ENCODE measurements around the gene LIMA1.
"Not testable (repeated sequence)": the region's sequence is repeated elsewhere in the genome, so short reads cannot be mapped to it uniquely, and the experiment has no call there.

LIMA1 gene

GRCh38 chr12:50290692-50291091 lies 7.4 kb upstream of the LIMA1 start:
- H3K27ac ChIP-seq (ENCODE audit: insufficient read depth in 1 of 2, low read depth in 1 of 2, low read length in 2 of 2, poor library complexity in 1 of 2, severe bottlenecking in 2 of 2); H3K36me3 ChIP-seq (ENCODE audit: control insufficient read depth in 4 of 4, insufficient read depth in 4 of 4, low read length in 3 of 4); H3K4me3 ChIP-seq (ENCODE audit: control insufficient read depth in 1 of 7, extremely low read depth in 1 of 7, insufficient read depth in 4 of 7, low read depth in 2 of 7, low read length in 6 of 7); H3K4me1 ChIP-seq (ENCODE audit: control extremely low read depth in 1 of 4, control insufficient read depth in 4 of 4, insufficient read depth in 4 of 4, low read length in 3 of 4); DNase-seq; POLR2A ChIA-PET; H3K27me3 ChIP-seq (replicated peaks in 2 of 5; ENCODE audit: control insufficient read depth in 4 of 5, insufficient read depth in 5 of 5, low read length in 4 of 5): not testable (repeated sequence)
- 96% methylated on average over 3 of the region's 3 CpGs for WGBS (ENCODE audit: insufficient coverage)
- CTCF ChIA-PET: interaction anchor here (1.2 kb wide), 1 partner anchor 115 kb away, joined by 4 read pairs; no protein-coding TSS in a partner anchor
- H3K9me3 ChIP-seq (ENCODE audit: control extremely low read depth in 1 of 5, control insufficient read depth in 4 of 5, insufficient read depth in 2 of 5, low read depth in 1 of 5, low read length in 4 of 5): peaks cover 0 to 12% (median 1%) of the 10 kb centered on the region in 5 experiments

- Histone ChIP-seq H3K27me3 (replicated peaks in 2 of 5; ENCODE audit: control insufficient read depth in 4 of 5, insufficient read depth in 5 of 5, low read length in 4 of 5) (no peaks in the 10 kb centered on the region), H3K9me3 (ENCODE audit: control extremely low read depth in 1 of 5, control insufficient read depth in 4 of 5, insufficient read depth in 2 of 5, low read depth in 1 of 5, low read length in 4 of 5) (peaks cover 0 to 12% (median 1%) of the 10 kb centered on the region in 5 experiments), H3K27ac (ENCODE audit: insufficient read depth in 1 of 2, low read depth in 1 of 2, low read length in 2 of 2, poor library complexity in 1 of 2, severe bottlenecking in 2 of 2) (no peak overlapping the region), H3K4me3 (ENCODE audit: control insufficient read depth in 1 of 7, extremely low read depth in 1 of 7, insufficient read depth in 4 of 7, low read depth in 2 of 7, low read length in 6 of 7) (no peak overlapping the region), H3K4me1 (ENCODE audit: control extremely low read depth in 1 of 4, control insufficient read depth in 4 of 4, insufficient read depth in 4 of 4, low read length in 3 of 4) (peaks cover 3 to 19% (median 14%) of the 10 kb centered on the region in 4 experiments), H3K36me3 (ENCODE audit: control insufficient read depth in 4 of 4, insufficient read depth in 4 of 4, low read length in 3 of 4) (no peaks in the 10 kb centered on the region)
- WGBS (ENCODE audit: insufficient coverage): 89% methylated on average over 3 of the region's 7 CpGs
- POLR2A ChIA-PET: interaction anchor here (1.2 kb wide), 1 partner anchor 16 kb away, joined by 6 read pairs; no protein-coding TSS in a partner anchor
- CTCF ChIA-PET: interaction anchor here (1.3 kb wide), 1 partner anchor 31 kb away, joined by 3 read pairs; no protein-coding TSS in a partner anchor
- DNase-seq: no peak
Observed at GRCh38 chr12:50287271-50287670, 4.0 kb upstream of the LIMA1 start.

GRCh38 chr12:50285253-50285652 lies 1.9 kb upstream of the LIMA1 start:
- 100% methylated on average over 1 of the region's 1 CpG for WGBS (ENCODE audit: insufficient coverage)
- Histone ChIP-seq H3K27me3 (replicated peaks in 2 of 5; ENCODE audit: control insufficient read depth in 4 of 5, insufficient read depth in 5 of 5, low read length in 4 of 5) (no peaks in the 10 kb centered on the region), H3K4me3 (ENCODE audit: control insufficient read depth in 1 of 7, extremely low read depth in 1 of 7, insufficient read depth in 4 of 7, low read depth in 2 of 7, low read length in 6 of 7) (no peak overlapping the region), H3K9me3 (ENCODE audit: control extremely low read depth in 1 of 5, control insufficient read depth in 4 of 5, insufficient read depth in 2 of 5, low read depth in 1 of 5, low read length in 4 of 5) (no peaks in the 10 kb centered on the region), H3K4me1 (ENCODE audit: control extremely low read depth in 1 of 4, control insufficient read depth in 4 of 4, insufficient read depth in 4 of 4, low read length in 3 of 4) (peaks cover 3 to 19% (median 14%) of the 10 kb centered on the region in 4 experiments), H3K27ac (ENCODE audit: insufficient read depth in 1 of 2, low read depth in 1 of 2, low read length in 2 of 2, poor library complexity in 1 of 2, severe bottlenecking in 2 of 2) (no peak overlapping the region), H3K36me3 (ENCODE audit: control insufficient read depth in 4 of 4, insufficient read depth in 4 of 4, low read length in 3 of 4) (no peaks in the 10 kb centered on the region)
- no peak for DNase-seq
- ChIA-PET CTCF (no interaction called here), POLR2A (interaction anchor here (0.6 kb wide), 1 partner anchor 102 kb away, joined by 3 read pairs; no protein-coding TSS in a partner anchor)

- 42% methylated on average over 9 of the region's 14 CpGs for WGBS (ENCODE audit: insufficient coverage)
- CTCF ChIA-PET: interaction anchor here (1.0 to 2.7 kb wide), 3 partner anchors 9 to 337 kb away, joined by 3 to 11 read pairs (median 4); no protein-coding TSS in a partner anchor
Observed at GRCh38 chr12:50282721-50283228, 545 bp downstream of the LIMA1 start.

DNA sequence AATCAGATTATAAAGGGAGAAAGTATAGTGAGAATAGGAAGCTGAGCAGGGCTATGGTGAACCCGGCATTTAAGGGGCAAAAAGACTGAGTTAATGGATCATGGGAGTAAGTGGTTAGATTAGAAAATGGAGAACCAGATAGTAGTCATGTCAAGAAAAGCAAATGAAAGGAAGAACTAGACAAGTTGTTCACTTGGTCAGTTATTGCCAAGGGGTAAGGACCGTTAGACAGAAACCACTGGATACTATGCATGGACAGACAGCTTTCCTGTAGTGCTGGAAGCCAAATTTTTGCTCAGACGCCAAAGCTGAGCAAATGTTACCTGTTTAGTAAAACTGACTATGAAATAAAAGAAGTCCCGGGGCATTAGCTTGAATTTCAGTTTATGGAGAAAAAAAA lies 3.8 kb downstream of the LIMA1 start:
- no peaks in the 10 kb centered on the region for H3K36me3 ChIP-seq (ENCODE audit: control insufficient read depth in 4 of 4, insufficient read depth in 4 of 4, low read length in 3 of 4)
- CTCF ChIA-PET: no interaction called here
- WGBS (ENCODE audit: insufficient coverage): 98% methylated on average over 3 of the region's 4 CpGs
- H3K4me1 ChIP-seq (ENCODE audit: control extremely low read depth in 1 of 4, control insufficient read depth in 4 of 4, insufficient read depth in 4 of 4, low read length in 3 of 4): peaks cover 6 to 31% (median 22%) of the 10 kb centered on the region in 4 experiments
- no peak overlapping the region for H3K27ac ChIP-seq (ENCODE audit: insufficient read depth in 1 of 2, low read depth in 1 of 2, low read length in 2 of 2, poor library complexity in 1 of 2, severe bottlenecking in 2 of 2)
- H3K27me3 ChIP-seq (replicated peaks in 2 of 5; ENCODE audit: control insufficient read depth in 4 of 5, insufficient read depth in 5 of 5, low read length in 4 of 5): no peaks in the 10 kb centered on the region
- no peaks in the 10 kb centered on the region for H3K9me3 ChIP-seq (ENCODE audit: control extremely low read depth in 1 of 5, control insufficient read depth in 4 of 5, insufficient read depth in 2 of 5, low read depth in 1 of 5, low read length in 4 of 5)
- H3K4me3 ChIP-seq (ENCODE audit: control insufficient read depth in 1 of 7, extremely low read depth in 1 of 7, insufficient read depth in 4 of 7, low read depth in 2 of 7, low read length in 6 of 7): no peak overlapping the region
- DNase-seq: no peak
- POLR2A ChIA-PET: interaction anchor here (0.6 kb wide), 1 partner anchor 19 kb away, joined by 7 read pairs; no protein-coding TSS in a partner anchor

More at GRCh38 chr12:50282721-50283228, 545 bp downstream of the LIMA1 start:
- Histone ChIP-seq H3K36me3 (ENCODE audit: control insufficient read depth in 4 of 4, insufficient read depth in 4 of 4, low read length in 3 of 4) (no peaks in the 10 kb centered on the region), H3K27ac (ENCODE audit: insufficient read depth in 1 of 2, low read depth in 1 of 2, low read length in 2 of 2, poor library complexity in 1 of 2, severe bottlenecking in 2 of 2) (peak overlapping the region in 1 of 2 experiments; percentile 81), H3K4me3 (ENCODE audit: control insufficient read depth in 1 of 7, extremely low read depth in 1 of 7, insufficient read depth in 4 of 7, low read depth in 2 of 7, low read length in 6 of 7) (peak overlapping the region; percentile 84 to 99 (median 94)), H3K27me3 (replicated peaks in 2 of 5; ENCODE audit: control insufficient read depth in 4 of 5, insufficient read depth in 5 of 5, low read length in 4 of 5) (no peaks in the 10 kb centered on the region), H3K4me1 (ENCODE audit: control extremely low read depth in 1 of 4, control insufficient read depth in 4 of 4, insufficient read depth in 4 of 4, low read length in 3 of 4) (peaks cover 3 to 19% (median 14%) of the 10 kb centered on the region in 4 experiments), H3K9me3 (ENCODE audit: control extremely low read depth in 1 of 5, control insufficient read depth in 4 of 5, insufficient read depth in 2 of 5, low read depth in 1 of 5, low read length in 4 of 5) (no peaks in the 10 kb centered on the region)
- peak in 2 of 3 donors; percentile 34 to 38 for DNase-seq
- POLR2A ChIA-PET: no interaction called here

GRCh38 chr12:50276912-50277671 lies 6.2 kb downstream of the LIMA1 start:
- POLR2A ChIA-PET: interaction anchor here (0.6 kb wide), 1 partner anchor 1411 kb away, joined by 3 read pairs; no protein-coding TSS in a partner anchor
- CTCF ChIA-PET: interaction anchor here (1.0 to 1.4 kb wide), 2 partner anchors 23 to 101 kb away, joined by 3 read pairs; no protein-coding TSS in a partner anchor

More at GRCh38 chr12:50276912-50277671, 6.2 kb downstream of the LIMA1 start:
- H3K4me1 ChIP-seq (ENCODE audit: control extremely low read depth in 1 of 4, control insufficient read depth in 4 of 4, insufficient read depth in 4 of 4, low read length in 3 of 4): peaks cover 3 to 12% (median 8%) of the 10 kb centered on the region in 4 experiments
- 50% methylated on average over 1 of the region's 3 CpGs for WGBS (ENCODE audit: insufficient coverage)
- no peaks in the 10 kb centered on the region for H3K27me3 ChIP-seq (replicated peaks in 2 of 5; ENCODE audit: control insufficient read depth in 4 of 5, insufficient read depth in 5 of 5, low read length in 4 of 5)
- H3K4me3 ChIP-seq (ENCODE audit: control insufficient read depth in 1 of 7, extremely low read depth in 1 of 7, insufficient read depth in 4 of 7, low read depth in 2 of 7, low read length in 6 of 7): no peak overlapping the region
- H3K36me3 ChIP-seq (ENCODE audit: control insufficient read depth in 4 of 4, insufficient read depth in 4 of 4, low read length in 3 of 4): no peaks in the 10 kb centered on the region
- H3K9me3 ChIP-seq (ENCODE audit: control extremely low read depth in 1 of 5, control insufficient read depth in 4 of 5, insufficient read depth in 2 of 5, low read depth in 1 of 5, low read length in 4 of 5): no peaks in the 10 kb centered on the region
- no peak for DNase-seq
- H3K27ac ChIP-seq (ENCODE audit: insufficient read depth in 1 of 2, low read depth in 1 of 2, low read length in 2 of 2, poor library complexity in 1 of 2, severe bottlenecking in 2 of 2): no peak overlapping the region
